Measurements from ENCODE around the gene P2RX1.

Gene P2RX1

DNA sequence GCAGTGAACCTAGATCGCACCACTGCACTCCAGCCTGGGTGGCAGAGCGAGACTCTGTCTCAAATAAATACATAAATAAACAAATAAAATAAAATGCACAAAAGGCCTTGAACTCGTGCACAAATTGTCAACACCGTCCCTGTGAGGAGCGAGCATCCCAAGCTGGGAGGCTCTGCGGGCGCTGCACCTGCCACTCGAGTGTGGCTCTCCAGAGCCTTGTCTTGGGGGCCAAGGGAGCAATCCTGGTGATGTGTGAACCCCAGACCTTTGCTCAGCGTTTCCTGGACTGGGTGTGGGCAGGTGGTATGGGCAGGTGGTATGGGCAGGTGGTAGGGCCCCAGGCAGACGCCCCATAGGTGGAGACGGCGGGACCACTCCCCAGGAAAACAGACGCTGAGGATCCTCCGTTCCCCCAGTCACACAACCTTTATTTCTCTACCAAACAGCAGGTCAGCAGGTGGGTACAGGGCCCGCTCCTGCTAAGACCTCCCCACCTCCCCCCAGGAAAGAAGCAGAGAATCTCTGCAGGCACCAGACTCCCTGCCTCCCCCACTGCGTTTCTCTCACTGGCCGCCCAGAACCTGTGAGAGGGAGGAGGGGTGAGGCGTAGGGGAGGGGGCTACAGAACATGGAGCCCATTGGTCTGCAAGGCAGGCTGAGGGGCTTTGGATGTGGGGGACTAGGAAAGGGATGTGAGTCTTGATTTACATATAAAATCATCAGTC is 7.4 kb upstream of the P2RX1 start:
- DNase-seq = no peak

DNA sequence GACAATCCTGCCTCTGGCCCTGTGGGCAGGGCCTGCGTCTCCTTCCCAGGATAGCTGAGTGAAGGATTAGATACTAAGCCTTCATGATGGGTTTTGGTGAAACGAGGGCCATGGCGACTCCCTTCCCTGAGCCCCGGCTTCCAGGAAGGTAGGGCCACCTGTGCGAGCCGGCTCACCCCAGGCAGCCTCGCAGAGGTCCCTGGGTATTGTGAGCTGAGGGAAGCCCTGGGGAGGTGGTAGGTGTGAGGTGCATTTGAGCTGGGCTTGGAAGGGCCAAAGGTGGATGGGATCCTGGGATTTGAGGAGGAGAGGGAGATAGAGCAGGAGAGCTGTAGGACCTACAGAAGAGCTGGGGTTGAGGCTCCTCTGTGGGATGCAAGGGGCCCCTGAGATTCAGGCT is 6.5 kb upstream of the P2RX1 start:
- DNase-seq = no peak

DNA sequence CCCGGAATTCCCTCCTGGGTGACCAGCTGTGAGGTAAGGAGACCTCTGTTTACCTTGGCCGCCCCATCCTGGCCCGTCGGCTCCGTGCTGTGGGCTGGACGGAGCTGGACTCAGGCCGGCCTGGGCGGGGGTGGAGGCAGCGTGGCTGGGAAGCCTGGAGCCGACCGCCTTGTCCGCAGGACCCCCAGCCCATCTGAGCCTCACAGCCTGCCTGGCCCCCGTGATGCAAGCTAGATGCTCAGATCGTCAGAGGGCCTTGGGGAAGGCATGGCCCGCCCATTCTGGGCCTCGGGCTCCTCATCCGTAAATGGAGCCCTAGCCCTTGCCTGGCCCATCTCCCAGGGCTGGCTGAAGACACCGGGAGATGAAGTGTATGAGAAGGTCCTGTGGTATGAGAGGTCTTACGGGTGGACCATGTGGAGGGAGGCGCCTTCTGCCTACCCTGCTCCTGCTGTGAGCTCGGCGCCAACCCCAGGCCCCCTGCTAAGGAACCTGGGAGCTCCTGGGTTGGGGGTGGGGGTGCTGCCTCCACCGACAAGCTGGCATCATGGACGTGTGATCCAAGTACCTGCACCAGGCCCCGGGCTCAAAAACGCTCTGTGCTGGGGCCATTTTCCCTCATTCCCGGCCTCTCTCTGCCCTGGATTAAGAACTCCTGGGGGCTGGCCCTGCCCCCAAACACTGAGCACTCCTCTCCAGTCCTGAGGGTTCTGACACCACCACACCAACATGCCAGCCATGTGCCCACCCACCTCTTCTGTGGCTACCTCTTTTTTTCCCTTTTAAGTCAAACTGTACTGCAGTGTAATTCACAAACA is 5.4 kb upstream of the P2RX1 start:
- DNase-seq = no peak

DNA sequence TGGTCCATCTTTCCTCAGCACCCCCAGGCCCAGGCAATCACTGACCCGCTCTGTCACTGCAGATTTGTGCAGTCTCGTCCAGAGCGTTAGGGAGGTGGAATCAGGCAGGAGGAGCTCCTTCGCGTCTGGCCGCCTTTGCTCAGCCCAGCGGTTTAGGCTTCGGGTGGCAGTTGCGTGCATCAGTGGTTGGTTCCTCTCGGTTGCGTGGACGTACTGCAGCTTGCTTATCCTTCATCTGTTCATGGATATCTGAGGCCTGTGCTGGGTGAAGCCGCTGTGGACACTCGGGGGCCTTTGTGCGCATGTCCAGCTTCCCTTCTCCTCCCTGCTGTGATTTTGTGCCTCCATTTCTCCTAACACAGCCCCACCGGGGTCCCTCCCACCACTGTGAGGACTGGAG is 4.7 kb upstream of the P2RX1 start:
- DNase-seq = no peak

DNA sequence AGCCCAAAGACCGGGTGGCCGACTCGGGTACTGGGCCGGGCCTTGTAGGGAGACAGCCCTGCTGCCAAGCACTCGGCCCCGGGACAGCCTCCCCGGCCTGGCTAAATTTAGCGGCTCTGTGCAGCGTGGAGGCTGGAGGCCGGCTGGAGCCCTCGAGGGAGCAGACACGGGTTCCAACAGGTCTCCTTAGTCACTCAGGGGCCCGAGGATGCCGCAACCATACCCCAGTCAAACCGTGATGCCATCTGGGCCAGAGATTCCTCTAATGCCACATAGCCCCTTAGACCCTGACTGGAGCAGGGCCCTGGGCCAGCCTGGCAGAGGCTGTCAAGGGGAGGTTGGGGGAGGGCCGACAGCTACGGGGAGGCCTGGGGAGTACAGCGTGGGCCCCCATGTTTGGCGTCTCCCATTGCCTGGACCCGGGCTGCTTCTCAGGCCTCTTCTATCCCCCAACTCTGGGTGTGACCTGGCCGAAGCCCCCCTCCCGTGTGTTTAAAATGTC is 2.9 kb upstream of the P2RX1 start:
- no peak for DNase-seq

DNA sequence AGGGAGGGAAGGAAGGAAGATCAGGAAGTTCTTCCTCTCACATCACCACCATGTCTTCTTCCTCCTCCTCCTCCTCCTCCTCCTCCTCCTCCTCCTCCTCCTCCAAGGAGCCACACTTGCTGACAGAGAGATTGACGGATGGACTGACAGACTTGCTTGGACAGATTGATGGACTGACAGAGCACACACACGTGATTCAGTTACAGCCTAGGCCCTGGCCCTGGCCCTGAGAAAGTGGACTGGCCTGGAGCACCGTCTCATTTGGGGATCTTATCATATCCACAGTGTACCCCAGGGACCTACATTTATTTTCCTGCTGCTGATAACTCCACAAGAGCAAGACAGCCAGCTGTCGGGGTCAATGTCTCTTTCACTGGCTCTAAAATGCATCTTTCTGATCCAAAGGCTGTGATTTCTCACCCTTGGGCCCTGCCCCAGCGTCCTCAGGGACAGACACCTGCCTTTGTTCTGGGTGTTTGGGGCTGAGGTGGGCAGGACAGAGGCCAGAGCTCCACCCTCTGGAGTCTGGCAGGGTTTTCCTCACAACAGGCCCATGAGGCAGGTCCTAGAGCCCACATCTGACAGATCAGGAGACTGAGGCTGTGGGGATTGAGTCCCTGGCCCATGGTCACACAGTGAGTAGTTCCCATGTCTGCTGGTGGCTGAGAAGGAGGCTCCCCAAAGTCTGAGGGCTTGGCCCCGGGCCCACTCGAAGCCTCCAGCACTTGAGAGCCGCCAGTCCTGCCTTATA is 2.3 kb upstream of the P2RX1 start:
- no peak for DNase-seq

DNA sequence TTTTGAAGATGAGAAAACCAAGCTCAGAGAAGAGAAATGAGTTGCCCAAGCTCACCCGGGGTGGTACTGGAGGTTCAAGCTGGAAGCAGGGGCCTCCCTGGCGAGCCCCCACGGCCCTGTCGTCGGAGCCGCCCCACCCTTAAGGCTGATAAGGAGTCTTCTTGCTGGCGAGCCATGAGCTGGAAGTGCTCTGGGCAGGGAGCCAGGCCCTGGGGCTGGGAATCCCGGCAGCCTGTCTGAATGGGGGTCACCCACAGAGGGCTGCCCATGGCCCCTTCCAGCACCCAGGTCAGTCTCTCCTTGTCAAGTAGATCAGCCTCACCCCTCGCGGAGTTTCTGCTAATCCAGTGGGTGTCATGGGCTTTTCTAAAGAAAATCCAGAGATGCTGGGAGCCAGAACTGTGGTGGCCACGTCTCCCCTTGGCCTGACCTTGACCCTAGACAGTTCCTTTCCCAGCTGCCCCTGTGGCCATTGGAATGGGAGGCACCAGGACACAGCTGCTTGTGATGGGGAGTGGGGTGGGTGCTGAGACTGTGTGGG is 1.2 kb upstream of the P2RX1 start:
- no peak for DNase-seq

DNA sequence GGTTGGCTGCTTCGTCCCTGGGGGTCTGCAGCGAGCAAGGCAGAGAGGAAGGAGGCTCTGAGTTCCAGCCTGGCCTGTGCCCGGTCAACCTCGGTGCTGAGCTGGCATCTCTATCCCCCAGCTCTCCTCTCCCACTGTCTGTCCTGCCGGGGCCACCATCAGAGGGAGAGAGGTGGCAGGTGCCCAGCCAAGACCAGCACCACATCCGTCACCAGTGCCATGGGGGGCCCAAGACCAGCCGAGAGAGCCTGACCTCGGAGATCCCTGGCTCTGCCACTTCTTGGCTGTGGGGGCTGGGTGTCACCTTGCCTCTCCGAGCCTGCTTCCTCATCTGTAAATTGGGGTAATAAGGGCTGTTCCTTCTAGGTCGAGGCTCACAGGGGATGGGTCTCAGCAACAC is 560 bp upstream of the P2RX1 start:
- DNase-seq = no peak

DNA sequence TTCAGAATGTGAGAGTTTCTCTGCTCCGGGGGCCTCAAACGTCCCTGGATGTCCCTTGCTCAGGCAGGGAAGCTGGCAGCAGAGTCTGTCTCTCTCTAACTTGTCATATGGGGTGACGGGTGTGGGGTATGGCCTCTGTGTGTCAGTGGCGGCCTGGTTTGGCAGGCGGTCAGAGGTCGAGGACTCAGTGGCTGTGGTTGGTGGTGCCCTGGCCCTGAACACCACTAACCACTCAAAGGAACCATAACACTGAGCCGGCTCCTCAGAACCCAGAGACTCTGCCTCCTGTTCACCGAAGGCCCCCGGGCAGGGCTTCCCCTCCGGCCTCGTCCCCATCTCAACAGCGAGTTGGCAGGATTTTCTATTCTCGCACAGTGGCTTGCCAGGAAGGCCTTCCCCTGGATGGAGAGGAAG is 677 bp downstream of the P2RX1 start:
- DNase-seq = no peak

DNA sequence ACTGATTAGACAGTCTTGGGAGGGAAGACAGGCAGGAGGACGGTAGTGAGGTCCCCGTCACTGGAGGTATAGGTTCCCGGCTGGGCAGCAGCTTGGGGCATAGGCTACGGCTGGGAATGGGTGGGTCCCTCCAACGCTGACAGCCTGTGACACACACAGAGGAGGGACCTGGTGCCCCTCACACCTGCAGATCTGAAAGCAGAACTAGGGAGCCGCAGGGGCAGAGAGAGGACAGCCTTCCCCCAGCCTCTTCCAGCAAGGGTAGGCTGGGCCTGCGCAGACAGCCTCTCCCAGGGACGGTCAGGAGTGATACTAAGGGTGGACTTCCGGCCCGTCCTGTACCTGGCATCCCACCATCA is 2.0 kb downstream of the P2RX1 start:
- no peak for DNase-seq

DNA sequence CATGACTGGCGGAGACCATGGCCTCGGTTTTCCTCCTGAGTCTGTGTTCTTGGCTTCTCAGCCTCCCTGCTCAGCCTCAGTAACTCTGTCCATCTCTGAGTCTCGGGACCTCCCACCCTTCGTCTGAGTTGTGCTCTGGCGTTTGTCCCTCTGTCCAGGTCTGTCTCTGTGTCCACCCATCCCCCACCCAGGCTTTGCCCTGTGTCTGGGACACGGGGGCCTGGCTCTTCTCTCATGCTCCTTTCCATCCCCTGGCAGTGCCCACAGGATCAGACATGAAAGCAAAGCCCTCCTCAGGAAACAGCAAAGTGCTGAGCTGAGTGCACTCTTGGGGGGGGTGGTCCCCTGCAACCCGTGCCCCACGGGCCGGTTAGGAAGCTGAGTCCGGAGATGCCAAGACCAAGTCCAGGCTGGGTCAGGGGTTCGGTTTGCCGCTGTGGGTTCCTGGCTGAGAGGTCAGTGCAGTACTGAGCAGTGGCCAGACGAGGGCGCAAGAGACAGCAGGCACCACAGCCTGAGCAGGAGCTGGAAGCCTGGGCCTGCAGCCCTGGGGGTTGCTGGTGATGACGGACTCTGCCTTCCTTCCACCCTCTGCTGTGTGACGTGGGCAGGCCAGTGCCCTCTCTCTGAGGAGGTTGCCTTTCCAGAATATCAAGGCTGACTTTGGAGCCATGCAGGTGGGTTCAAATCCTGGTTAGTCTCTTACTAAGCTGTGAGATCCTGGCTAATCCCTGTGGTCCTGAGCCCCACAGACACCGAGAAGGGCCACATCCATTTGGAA is 2.5 kb downstream of the P2RX1 start:
- DNase-seq = no peak

DNA sequence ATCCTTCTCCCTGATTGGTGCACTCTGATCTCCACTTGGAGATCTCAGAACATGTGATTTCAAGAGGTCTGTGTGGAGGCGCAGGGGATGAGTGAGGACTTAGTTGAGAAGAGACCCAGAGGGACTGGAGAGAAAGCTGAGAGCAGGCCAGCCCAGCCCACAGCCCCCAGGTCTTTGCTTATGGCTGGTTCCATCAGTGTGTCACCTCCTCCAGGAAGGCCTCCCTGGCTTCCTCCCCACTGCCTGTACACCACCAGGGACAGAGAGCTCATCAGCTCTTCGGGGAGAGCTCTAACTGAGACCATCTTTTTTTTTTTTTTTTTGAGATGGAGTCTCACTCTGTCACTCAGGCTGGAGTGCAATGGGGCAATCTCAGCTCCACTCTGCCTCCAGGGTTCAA is 3.4 kb downstream of the P2RX1 start:
- DNase-seq = no peak

DNA sequence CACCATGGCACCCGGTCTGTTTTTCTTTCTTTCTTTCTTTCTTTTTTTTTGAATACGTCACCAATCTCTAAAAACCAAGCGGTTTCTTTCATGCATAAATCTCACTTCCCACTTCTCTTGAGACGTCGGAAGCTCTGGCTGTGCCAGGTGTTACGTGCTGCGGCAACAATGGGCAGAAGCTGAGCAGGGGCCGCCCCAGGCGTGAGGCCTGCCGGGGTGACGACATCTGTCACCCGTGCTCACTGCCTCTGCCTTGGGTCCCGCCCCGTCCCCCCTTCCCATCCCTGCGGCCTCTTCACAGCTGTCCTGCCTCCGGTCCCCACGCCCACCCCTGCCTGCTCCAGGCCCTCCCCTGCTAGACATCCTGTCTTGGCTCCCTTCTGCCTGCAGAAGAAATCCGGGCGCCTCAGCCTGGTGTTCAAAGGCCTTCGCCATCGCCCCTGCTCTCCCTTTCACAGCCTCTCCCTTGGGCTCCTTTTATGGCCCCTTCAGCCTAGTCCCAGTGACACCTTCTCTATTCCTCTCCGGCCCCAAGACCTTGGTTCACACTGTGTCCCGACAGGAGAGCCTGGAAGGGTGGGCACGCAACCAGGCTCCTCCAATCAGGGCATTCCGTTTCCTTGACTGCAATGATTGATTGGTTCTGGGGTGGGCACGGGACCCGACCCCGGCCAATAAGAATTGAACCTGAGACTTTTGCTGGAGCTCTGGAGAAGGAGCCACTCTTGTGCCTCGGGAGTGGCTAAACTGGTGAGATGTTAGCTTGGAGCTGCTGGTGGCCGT is 4.8 kb downstream of the P2RX1 start:
- DNase-seq = no peak

DNA sequence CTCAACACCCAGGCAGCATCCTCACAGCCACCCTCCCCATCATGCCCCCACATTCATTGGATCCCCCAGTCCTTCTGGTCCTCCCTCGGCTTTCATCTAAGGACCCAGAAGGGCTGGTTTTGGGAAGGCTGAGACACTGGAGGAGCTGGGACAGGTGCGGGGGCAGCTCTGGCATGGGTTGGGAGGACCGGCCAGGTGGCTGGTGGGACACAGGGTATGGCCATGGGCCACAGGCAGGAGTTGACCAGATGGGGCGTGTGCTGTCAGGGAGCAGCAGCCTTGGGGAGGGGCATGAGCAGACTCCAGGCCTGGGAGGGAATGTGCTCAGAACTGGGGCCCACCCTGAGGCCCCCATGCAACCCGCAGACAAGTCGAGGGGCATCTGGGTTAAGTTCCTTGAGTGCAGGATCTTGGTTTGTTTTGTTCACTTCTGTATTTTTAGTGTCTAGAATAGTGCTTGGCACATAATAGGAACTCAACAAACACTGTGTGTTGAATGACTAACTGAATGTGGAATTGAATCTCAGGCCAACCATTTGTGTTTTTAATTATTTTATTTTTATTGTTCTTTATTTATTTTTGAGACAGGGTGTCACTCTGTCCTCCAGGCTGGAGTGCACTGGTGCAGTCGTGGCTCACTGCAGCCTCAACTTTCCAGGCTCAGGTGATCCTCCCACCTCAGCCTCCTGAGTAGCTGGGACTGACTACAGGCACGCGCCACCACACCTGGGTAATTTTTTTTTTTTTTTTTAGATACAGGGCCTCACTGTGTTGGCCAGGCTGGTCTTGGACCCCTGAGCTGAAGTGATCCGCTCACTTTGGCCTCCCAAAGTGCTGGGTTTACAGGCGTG is 5.6 kb downstream of the P2RX1 start:
- no peak for DNase-seq

DNA sequence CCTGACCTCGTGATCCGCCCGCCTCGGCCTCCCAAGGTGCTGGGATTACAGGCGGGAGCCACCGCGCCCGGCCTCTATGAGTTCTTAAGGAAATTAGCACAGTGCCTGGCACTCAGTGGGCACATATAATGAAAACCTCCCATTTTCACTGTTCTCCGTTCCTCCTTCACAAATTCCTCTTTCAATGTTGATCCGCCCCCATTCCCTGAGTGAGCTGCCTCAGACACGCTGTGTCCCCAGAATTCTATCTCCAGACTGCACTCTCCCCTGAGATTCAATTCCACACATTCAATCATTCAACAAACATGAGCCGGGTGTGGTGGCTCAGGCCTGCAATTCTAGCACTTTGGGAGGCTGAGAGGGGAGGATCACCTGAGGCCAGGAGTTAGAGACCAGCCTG is 7.0 kb downstream of the P2RX1 start:
- DNase-seq = no peak

DNA sequence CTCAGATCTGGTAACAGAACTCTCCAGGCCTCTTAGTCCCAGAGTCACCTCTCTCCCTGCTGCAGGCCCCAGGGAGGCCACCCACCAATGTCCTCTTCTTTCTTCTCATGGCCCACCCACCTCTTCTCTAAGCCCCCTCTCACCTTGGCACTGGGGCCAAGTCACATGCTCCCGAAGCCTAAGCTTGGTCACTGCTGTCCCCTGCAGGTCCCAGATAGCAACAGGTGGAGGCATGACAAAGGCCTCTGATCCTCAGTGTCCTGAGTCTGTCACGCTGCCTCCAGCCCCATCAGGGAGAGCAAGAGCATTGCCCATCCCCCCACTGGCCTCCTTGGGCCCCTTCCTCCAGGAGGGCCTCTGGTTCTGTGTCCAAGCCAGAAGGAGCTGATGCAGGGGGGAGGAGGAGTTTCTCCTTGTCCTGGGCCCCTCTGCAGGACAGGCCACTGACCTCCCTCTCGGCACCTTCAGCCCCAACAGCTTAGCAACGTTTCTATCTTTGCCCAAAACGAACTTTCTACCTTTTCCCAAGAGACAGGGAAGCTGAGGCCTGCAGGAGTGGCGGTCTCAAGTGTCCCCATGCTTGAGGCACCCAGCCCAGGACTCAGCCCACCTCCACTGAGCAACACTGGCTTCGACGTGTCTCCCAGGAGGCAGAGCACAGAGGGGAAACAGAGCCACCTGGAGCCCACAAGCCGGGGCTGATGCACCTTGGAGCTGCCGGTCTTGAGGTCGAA is 8.6 kb downstream of the P2RX1 start:
- DNase-seq = no peak

DNA sequence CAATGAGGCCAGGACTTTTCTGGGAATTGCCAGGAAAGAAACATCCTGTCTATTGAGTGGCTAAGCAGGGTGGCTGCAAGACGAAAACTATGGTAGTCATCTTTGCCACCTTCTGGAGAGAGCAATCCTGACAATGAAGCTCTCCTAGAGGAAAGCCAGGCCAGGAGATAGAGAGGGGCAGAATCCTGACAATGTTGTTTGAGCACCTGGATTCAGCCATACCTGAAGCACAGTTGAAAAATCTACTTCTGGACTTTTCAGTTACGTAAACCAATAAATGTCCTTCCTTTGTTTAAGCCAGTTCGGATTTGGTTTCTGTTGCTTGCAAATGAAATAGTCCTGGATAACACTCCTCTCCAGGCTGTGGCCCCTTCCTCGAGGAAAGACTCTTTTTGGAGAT is 9.4 kb downstream of the P2RX1 start:
- no peak for DNase-seq

DNA sequence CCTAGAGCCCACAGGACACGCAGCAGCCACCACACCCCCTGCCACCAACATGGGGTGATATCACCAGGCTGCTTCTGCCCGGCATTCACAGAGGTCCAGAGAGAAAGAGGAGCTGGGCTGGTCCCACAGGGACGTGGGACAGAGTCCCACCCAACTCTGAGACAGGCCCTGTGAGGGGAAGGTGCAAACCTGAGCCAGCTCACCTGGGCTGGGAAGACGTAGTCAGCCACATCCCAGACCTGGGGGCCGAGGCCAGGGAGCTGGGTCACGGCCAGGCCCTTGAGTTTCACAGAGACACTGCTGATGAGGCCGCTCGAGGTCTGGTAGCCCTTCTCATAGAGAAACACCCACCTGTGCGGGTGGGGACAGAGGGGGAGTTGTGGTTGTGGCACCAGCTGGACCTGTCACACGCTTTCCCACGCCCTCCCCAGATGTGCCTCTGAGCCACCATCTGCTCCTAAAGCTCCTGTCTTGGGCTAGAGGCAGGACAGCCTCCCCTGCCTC is 11.2 kb downstream of the P2RX1 start:
- no peak for DNase-seq

DNA sequence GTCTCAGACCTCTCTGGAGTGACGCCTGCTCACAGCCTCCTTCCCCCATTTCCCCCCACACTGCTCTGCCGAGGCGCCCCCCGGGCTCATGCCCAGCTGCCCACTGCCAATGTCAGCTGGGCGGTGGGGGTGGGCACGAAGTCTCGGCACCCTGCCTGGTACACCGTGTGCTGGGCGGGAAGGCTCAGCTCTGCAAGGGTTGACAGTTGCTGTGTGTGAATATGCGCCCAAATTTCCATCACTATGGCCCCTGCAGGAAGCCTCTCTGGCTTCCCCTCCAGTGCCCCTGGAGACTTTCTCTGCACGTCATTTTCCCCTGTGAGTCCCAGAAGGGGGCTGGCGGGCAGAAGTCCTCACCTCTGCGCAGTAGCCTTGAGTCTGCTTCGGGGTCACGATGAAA is 11.8 kb downstream of the P2RX1 start:
- no peak for DNase-seq

DNA sequence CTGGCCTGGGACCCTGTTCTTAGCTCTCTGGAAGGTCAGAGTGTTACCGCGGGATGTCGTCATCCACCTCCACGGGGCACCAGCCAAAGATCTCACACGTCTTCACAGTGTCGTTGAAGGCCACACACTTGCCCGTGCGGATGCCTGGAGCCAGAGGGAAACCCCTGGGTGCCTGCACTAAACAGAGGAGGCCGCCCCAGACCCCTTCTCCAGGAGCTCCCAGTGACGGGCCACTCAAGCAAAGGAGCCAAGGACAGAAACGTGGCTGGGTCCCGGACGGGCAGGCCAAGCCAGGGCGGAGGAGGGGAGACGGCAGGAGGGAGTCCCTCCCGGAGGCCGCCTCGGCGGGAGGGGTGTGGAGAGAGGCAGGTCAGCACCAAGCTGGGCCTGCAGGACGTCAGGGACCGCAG is 12.4 kb downstream of the P2RX1 start:
- DNase-seq = no peak

All from NCI-H1436 treated with DMSO at 0.1 percent for 48 hours (cell line).